ENCODE results near the gene DNAJC5.

GRCh38 chr20:63952210-63952535, 57.2 kb downstream of the DNAJC5 start:
- TF ChIP-seq POLR2A (IDR thresholded peaks at IDR 0.05; ENCODE audit: low read length) (no peak), GATA1 (IDR thresholded peaks at IDR 0.05; ENCODE audit: low read depth, low read length) (no peak)
